Activated naive CD8-positive, alpha-beta T cell treated with anti-CD3 and anti-CD28 coated beads for 36 hours (primary cell): ENCODE measurements around the gene ARID5A. TPM values are rescaled to one million over a fixed set of nuclear protein-coding genes. Genes with fewer than 3 reads are reported as not detected.
"Not testable (repeated sequence)": the region's sequence is repeated elsewhere in the genome, so short reads cannot be mapped to it uniquely, and the experiment has no call there.

Source experiments
- DNase-seq: peaks from one replicate; pipeline ENCODE4 v3.0.0; 2021
- H3K27ac Mint-ChIP-seq: one replicate; pipeline ENCODE4 v1.8.0; 2022; ENCODE audit warnings: mild to moderate bottlenecking, moderate library complexity, mixed read lengths
- H3K27me3 Mint-ChIP-seq: one replicate; pipeline ENCODE4 v1.8.0; 2022; ENCODE audit warnings: mild to moderate bottlenecking, mixed read lengths
- H3K36me3 Mint-ChIP-seq: one replicate; pipeline ENCODE4 v1.8.0; 2021; ENCODE audit warnings: mild to moderate bottlenecking, mixed read lengths
- H3K4me1 Mint-ChIP-seq: one replicate; pipeline ENCODE4 v1.8.0; 2021; ENCODE audit warnings: mixed read lengths
- H3K4me3 Mint-ChIP-seq: one replicate; pipeline ENCODE4 v1.8.0; 2022; ENCODE audit warnings: mild to moderate bottlenecking, moderate library complexity, mixed read lengths
- H3K9me3 Mint-ChIP-seq: one replicate; pipeline ENCODE4 v1.8.0; 2022; ENCODE audit warnings: mixed read lengths
- total RNA-seq, 2 experiments: library from RNA; stranded (reverse); gene quantifications; one replicate each; pipeline ENCODE4 v1.2.3, GENCODE V29; 2021

The ARID5A gene
- total RNA-seq: 10 to 100 TPM; 59.5 to 61.7 TPM

- Mint-ChIP-seq H3K27ac (peak within 1 kb of the TSS; percentile 93), H3K4me3 (peak within 1 kb of the TSS; percentile 96), H3K4me1 (peaks cover 45% of the 10 kb centered on the region), H3K27me3 (no peaks in the 10 kb centered on the region), H3K9me3 (no peaks in the 10 kb centered on the region), H3K36me3 (peaks cover 25% of the 10 kb centered on the region)
- DNase-seq: peak; percentile 92
Observed at GRCh38 chr2:96536445-96537065, at the start of gene ARID5A. Gene ARID5A (plus strand): TSS chr2:96536752. CDS start chr2:96536827, 75 bp downstream.

DNA sequence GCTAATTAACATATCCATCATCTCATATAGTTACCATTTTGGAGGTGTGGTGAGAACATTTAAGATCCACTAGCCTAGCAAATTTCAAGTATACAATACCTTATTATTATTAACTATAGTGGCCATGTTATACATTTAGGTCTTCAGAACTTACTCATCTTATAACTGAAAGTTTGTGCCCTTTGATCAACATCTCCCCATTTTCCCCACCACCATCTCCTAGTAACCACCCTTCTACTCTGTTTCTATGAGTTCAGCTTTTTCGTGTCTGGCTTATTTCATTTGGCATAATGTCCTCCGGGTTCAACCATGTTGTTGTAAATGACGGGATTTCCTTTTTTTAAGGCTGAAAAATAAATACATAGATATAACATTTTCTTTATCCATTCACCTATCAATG is 47.3 kb upstream of the ARID5A start:
- Mint-ChIP-seq H3K27ac (no peak overlapping the region), H3K4me3 (no peak overlapping the region), H3K27me3 (peaks cover 7% of the 10 kb centered on the region), H3K36me3 (peaks cover 21% of the 10 kb centered on the region), H3K9me3 (peaks cover 10% of the 10 kb centered on the region), H3K4me1 (peaks cover 54% of the 10 kb centered on the region)
- no peak for DNase-seq

DNA sequence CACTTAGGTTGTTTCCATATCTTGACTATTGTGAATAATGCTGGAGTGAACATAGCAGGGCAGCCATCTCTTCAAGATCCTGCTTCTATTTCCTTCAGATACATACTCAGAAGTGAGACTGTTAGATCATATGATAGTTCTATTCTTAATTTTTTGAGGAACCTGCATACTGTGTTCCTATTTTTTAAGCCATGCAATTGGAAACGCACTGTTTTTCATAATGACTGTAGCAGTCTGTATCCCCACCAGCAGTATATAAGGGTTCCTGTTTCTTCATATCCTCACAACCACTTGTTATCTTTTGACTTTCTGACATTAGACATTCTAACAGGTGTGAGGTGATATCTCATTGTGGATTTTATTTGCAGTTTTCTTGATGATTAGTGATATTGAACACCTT is 46.9 kb upstream of the ARID5A start:
- Mint-ChIP-seq H3K9me3 (peaks cover 11% of the 10 kb centered on the region), H3K4me1 (peaks cover 52% of the 10 kb centered on the region), H3K27me3 (peaks cover 7% of the 10 kb centered on the region), H3K36me3 (peaks cover 22% of the 10 kb centered on the region), H3K27ac (no peak overlapping the region), H3K4me3 (no peak overlapping the region)
- DNase-seq: no peak

DNA sequence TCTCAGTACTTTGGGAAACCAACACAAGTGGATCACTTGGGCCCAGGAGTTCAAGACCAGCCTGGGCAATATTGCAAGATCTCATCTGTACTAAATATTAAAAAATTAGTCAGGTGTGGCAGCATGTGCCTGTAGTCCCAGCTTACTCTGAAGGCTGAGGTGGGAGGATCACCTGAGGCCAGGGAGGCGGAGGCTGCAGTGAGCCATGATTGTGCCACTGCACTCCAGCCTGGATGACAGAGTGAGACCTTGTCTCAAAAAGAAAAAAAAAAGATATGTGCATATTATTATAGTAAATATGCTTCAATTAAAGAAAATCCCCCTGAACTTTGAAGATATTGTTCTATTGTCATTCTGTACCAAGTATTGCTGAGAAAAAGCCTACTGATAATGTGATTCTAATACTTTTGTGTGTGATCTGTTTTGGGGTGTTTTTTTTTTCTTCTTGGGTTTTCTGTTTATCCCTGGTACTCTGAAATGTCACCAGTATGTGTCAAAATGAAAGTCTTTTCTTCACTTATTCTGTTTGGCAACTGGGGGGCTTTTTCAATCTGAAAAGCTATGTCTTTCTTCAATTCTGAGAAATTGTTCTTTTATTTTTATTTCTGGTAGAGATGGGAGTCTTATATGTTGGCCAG is 44.6 kb upstream of the ARID5A start:
- no peak for DNase-seq
- peaks cover 39% of the 10 kb centered on the region for H3K4me1 Mint-ChIP-seq
- no peaks in the 10 kb centered on the region for H3K27me3 Mint-ChIP-seq
- H3K36me3 Mint-ChIP-seq: peaks cover 22% of the 10 kb centered on the region
- H3K9me3 Mint-ChIP-seq: peaks cover 19% of the 10 kb centered on the region
- H3K4me3 Mint-ChIP-seq: peak overlapping the region; percentile 37
- peak overlapping the region; percentile 84 for H3K27ac Mint-ChIP-seq

GRCh38 chr2:96493072-96493471 is 43.5 kb upstream of the ARID5A start:
- H3K27me3 Mint-ChIP-seq: no peaks in the 10 kb centered on the region
- peaks cover 16% of the 10 kb centered on the region for H3K36me3 Mint-ChIP-seq
- H3K4me1 Mint-ChIP-seq: peaks cover 34% of the 10 kb centered on the region
- H3K27ac Mint-ChIP-seq: no peak overlapping the region
- H3K9me3 Mint-ChIP-seq: peaks cover 16% of the 10 kb centered on the region
- no peak overlapping the region for H3K4me3 Mint-ChIP-seq
- DNase-seq: no peak

DNA sequence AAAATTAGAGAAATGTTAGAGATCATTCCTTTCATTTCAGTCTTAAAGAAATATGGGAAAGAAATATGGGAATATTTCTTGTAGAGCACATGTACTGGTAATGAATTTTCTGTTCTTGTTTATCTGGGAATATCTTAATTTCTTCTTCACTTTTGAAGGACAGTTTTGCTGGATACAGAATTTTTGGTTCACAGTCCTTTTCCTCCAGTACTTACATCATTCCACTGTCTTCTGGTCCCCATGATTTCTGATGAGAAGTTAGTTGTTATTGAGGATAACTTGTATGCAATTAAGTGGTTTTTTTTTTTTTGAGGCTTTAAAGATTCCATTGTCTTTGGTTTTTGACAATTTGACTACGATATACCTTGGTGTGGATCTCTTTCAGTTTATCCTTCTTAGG is 42.4 kb upstream of the ARID5A start:
- Mint-ChIP-seq H3K4me3 (no peak overlapping the region), H3K9me3 (peaks cover 16% of the 10 kb centered on the region), H3K27ac (no peak overlapping the region), H3K27me3 (no peaks in the 10 kb centered on the region), H3K36me3 (peaks cover 14% of the 10 kb centered on the region), H3K4me1 (peaks cover 34% of the 10 kb centered on the region)
- no peak for DNase-seq

DNA sequence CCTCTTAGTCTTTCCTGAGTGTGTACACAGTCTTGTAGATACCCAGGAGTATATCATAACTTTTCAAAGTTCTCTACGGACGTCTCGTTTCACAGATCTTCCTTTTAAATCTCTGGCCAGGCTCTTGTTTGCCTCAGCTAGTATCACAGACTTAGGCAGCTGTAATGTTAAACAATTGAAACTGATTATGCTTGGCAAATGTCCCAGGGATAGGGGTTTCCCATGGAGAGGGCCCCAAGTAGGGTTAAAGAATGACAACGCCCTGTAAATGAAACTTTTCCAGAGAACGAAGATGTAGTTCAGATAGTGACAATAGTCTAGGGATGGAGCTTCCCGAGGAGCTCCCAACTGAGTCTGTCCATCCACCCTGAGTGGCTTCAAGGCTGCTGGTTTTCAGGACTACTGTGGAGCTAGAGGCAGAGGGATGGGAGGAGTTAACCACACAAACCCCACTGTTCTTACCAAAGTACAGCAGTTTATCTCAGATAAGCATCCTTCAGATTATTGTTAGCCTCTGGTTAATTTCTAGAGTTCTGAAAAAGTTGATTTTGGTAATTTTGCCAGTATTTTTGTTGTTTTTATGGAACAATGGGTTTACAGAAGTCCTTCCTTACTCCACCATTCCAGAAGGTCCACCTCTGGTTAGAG is 40.4 kb upstream of the ARID5A start:
- no peak overlapping the region for H3K4me3 Mint-ChIP-seq
- peaks cover 16% of the 10 kb centered on the region for H3K9me3 Mint-ChIP-seq
- H3K27me3 Mint-ChIP-seq: peaks cover 2% of the 10 kb centered on the region
- peaks cover 23% of the 10 kb centered on the region for H3K4me1 Mint-ChIP-seq
- no peak for DNase-seq
- H3K36me3 Mint-ChIP-seq: peaks cover 14% of the 10 kb centered on the region
- H3K27ac Mint-ChIP-seq: no peak overlapping the region

DNA sequence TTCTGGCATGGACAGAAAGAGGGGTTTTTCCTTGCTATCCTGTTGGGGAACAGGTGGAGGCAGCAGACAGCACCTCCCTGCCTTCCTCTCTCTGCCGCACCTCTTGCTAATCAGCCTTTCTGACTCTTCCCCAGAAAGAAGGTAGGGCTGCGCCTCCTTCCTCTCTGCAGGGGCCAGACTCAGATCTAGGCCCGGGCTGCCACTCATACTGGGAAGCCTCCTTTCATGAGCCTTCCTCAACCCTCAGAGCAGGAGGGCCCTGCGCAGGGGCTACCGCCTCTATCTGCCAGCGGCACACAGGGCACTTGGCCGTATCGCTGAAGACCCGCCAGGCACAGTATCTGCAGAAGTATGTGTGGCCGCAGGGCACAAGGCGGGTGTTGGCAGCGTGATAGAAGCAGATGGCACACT is 38.5 kb upstream of the ARID5A start:
- Mint-ChIP-seq H3K9me3 (peaks cover 16% of the 10 kb centered on the region), H3K4me3 (no peak overlapping the region), H3K27ac (no peak overlapping the region), H3K27me3 (peaks cover 6% of the 10 kb centered on the region), H3K4me1 (peaks cover 19% of the 10 kb centered on the region), H3K36me3 (peaks cover 14% of the 10 kb centered on the region)
- DNase-seq: no peak

DNA sequence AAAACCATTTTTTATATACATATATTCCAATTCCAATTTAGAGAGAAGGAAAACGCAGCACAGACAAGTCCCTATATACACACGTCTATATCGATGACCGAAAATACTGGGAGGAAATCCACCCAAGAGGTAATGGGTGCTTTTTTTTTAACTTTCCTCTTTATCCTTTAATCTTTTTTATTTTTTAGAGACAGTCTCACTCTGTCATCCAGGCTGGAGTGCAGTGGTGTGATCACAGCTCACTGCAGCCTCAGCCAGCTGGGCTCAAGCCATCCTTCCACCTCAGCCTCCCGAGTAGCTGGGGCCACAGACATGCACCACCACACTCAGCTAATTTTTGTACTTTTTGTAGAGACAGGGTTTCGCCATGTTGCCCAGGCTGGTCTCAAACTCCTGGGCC is 37.9 kb upstream of the ARID5A start:
- H3K36me3 Mint-ChIP-seq: peaks cover 14% of the 10 kb centered on the region
- not testable (repeated sequence) for DNase-seq, H3K27me3 Mint-ChIP-seq, H3K27ac Mint-ChIP-seq, H3K4me3 Mint-ChIP-seq
- peaks cover 14% of the 10 kb centered on the region for H3K9me3 Mint-ChIP-seq
- peaks cover 17% of the 10 kb centered on the region for H3K4me1 Mint-ChIP-seq

- Mint-ChIP-seq H3K4me1 (peaks cover 17% of the 10 kb centered on the region), H3K4me3 (no peak overlapping the region), H3K27me3 (peaks cover 6% of the 10 kb centered on the region), H3K9me3 (peaks cover 10% of the 10 kb centered on the region), H3K27ac (no peak overlapping the region), H3K36me3 (peaks cover 11% of the 10 kb centered on the region)
- no peak for DNase-seq
Observed at GRCh38 chr2:96499061-96499960, 37.2 kb upstream of the ARID5A start.

- DNase-seq: no peak
- Mint-ChIP-seq H3K4me1 (peaks cover 17% of the 10 kb centered on the region), H3K27ac (no peak overlapping the region), H3K4me3 (no peak overlapping the region), H3K27me3 (peaks cover 6% of the 10 kb centered on the region), H3K9me3 (peaks cover 5% of the 10 kb centered on the region), H3K36me3 (peaks cover 6% of the 10 kb centered on the region)
Observed at GRCh38 chr2:96500385-96501066, 36.0 kb upstream of the ARID5A start.

DNA sequence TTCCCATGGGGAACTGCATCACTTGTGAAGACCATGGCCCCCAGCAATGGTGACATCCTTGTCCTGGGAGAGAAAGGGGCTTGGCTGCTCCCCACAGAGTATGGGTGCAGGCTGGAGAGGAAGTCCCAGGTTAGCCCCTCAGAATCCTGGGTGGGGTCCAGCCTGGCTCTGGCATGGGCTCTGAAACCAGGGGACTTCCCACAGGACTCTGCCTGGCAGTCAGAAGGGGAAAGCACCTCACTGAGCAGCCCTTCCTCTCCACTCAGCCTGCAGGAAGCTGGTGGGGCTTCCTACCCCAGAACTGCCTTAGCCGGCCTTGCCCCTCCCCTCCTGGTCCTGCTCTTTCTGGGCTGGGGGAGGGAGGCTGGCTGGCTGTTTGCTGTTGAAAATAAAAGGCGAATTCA is 35.1 kb upstream of the ARID5A start:
- H3K27me3 Mint-ChIP-seq: peaks cover 6% of the 10 kb centered on the region
- H3K36me3 Mint-ChIP-seq: no peaks in the 10 kb centered on the region
- peak; percentile 24 for DNase-seq
- H3K4me3 Mint-ChIP-seq: no peak overlapping the region
- H3K4me1 Mint-ChIP-seq: peaks cover 10% of the 10 kb centered on the region
- no peak overlapping the region for H3K27ac Mint-ChIP-seq
- H3K9me3 Mint-ChIP-seq: no peaks in the 10 kb centered on the region

DNA sequence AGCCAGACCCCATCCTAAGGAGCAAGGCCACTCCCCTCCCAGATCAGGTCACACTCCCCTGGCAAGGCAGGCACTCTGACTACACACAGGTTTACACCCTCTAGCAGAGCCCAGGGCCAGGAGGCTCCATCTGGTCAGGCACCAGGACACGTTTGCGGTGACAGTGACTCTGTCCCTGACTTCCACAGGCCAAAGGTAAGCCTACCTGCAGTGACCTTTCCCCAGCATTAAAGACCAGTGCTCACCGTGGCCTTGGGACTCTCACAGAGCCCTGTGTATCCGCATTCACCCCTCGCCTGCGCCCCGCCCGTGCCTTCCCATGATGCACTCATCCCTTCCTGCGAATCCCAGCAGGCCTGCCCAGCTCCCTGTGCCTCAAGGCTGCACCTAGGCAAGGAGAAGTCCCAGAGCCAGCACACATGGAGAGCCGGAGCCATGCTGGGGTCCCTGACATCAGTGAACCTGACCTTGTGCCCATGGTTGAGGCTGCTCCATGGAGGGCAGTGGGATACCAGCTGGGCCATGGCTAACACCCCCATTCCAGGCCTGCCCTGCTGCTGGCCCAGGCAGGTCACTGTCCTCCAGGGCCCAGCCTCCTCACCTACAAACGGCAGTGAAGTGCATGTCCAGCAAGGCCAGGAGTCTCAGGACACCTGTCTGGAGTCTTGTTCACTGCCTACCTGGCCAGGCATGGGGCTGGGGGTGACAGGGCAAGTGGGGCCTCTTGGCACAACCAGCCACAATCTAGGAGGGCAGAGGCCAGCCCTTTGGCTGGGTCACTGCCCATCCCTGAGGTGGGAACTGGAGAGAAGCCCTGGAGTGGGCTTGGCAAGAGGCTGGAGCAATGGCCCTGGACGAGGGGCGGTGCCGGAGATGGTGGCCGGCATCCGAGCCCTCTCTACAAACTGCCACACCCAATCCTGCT is 34.4 kb upstream of the ARID5A start:
- Mint-ChIP-seq H3K27me3 (peaks cover 6% of the 10 kb centered on the region), H3K4me1 (peaks cover 10% of the 10 kb centered on the region), H3K9me3 (no peaks in the 10 kb centered on the region), H3K27ac (peak overlapping the region; percentile 8), H3K4me3 (no peak overlapping the region), H3K36me3 (no peaks in the 10 kb centered on the region)
- no peak for DNase-seq
